B cell (primary cell): ENCODE results near the gene STAT5B.

ENCODE experiments used
- CTCF ChIP-seq: fragments of 200-600 bp; IDR thresholded peaks from one replicate; pipeline ENCODE4 v1.8.0; 2022; ENCODE audit warnings: antibody characterized with exemption, mild to moderate bottlenecking
- EZH2 ChIP-seq: IDR thresholded peaks from 2 replicates; pipeline ENCODE4 v1.6.1; 2012; ENCODE audit warnings: borderline replicate concordance, low read depth, mild to moderate bottlenecking, moderate library complexity, low read length; ENCODE audit not compliant: insufficient read depth, poor library complexity, severe bottlenecking

GRCh38 chr17:42325026-42325425 lies 48.8 kb upstream of the STAT5B start:
- TF ChIP-seq CTCF = no peak
- TF ChIP-seq EZH2 = no peak
